ENCODE measurements around the gene NKX6-1.
A peak's percentile ranks its signal among the peaks of the same experiment; 100 is the strongest.

The NKX6-1 gene

GRCh38 chr4:84497504-84498202 lies 1.4 kb downstream of the NKX6-1 start:
- no peak for DNase-seq

GRCh38 chr4:84496706-84497503 lies 2.2 kb downstream of the NKX6-1 start:
- no peak for DNase-seq

- DNase-seq = peak; percentile 40
These were observed 2.8 kb downstream of the NKX6-1 start for GRCh38 chr4:84496331-84496705.

- no peak for DNase-seq
These were observed 3.3 kb downstream of the NKX6-1 start for GRCh38 chr4:84495794-84496261.

GRCh38 chr4:84495118-84495793 lies 3.8 kb downstream of the NKX6-1 start:
- no peak for DNase-seq

GRCh38 chr4:84494531-84494930 lies 4.6 kb downstream of the NKX6-1 start:
- DNase-seq = no peak

GRCh38 chr4:84494076-84494475 lies 5.0 kb downstream of the NKX6-1 start:
- no peak for DNase-seq

GRCh38 chr4:84493092-84493850 lies 5.8 kb downstream of the NKX6-1 start:
- DNase-seq = peak; percentile 31

GRCh38 chr4:84492737-84493091 lies 6.4 kb downstream of the NKX6-1 start:
- no peak for DNase-seq

GRCh38 chr4:84492290-84492689 lies 6.8 kb downstream of the NKX6-1 start:
- no peak for DNase-seq

GRCh38 chr4:84491481-84491880 lies 7.6 kb downstream of the NKX6-1 start:
- no peak for DNase-seq

- no peak for DNase-seq
These were observed 8.4 kb downstream of the NKX6-1 start for GRCh38 chr4:84490663-84491062.

- no peak for DNase-seq
These were observed 14.9 kb downstream of the NKX6-1 start for GRCh38 chr4:84484236-84484635.

- DNase-seq = no peak
These were observed 15.4 kb downstream of the NKX6-1 start for GRCh38 chr4:84483688-84484087.

- peak; percentile 57 for DNase-seq
These were observed 16.2 kb downstream of the NKX6-1 start for GRCh38 chr4:84482564-84483563.

- DNase-seq = no peak
These were observed 17.2 kb downstream of the NKX6-1 start for GRCh38 chr4:84481860-84482245.

- no peak for DNase-seq
These were observed 17.8 kb downstream of the NKX6-1 start for GRCh38 chr4:84481077-84481859.

- DNase-seq = no peak
These were observed 19.0 kb downstream of the NKX6-1 start for GRCh38 chr4:84480082-84480481.

- no peak for DNase-seq
These were observed 19.4 kb downstream of the NKX6-1 start for GRCh38 chr4:84479663-84480062.

GRCh38 chr4:84477738-84478137 lies 21.4 kb downstream of the NKX6-1 start:
- DNase-seq = no peak

GRCh38 chr4:84474107-84474506 lies 25.0 kb downstream of the NKX6-1 start:
- DNase-seq = no peak
